Activated CD4-positive, CD25-positive, alpha-beta regulatory T cell (primary cell): ENCODE results near the gene UGCG.
"Not testable (repeated sequence)": the region's sequence is repeated elsewhere in the genome, so short reads cannot be mapped to it uniquely, and the experiment has no call there.

Experiments used
- DNase-seq, 4 experiments: peaks; one replicate each; lab custom pipeline; 2025; lab: John Stamatoyannopoulos, UW

Gene UGCG

DNA sequence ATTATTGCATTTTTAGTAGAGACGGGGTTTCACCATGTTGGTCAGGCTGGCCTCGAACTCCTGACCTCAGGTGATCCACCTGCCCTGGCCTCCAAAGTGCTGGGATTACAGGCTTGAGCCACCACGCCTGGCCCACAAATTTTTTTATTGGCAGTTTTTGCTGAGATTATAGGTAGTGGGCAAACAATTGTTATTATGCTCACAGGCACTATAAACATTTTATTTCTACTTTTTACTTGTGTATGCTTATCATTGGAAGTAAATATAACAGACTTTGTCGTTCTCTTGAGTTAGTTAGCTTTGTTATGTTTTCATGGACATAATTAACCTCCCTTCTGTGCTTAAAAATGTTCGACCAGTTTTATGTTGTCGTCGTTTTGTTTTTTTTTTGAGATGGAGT, 23.9 kb downstream of the UGCG start:
- no peak for DNase-seq

DNA sequence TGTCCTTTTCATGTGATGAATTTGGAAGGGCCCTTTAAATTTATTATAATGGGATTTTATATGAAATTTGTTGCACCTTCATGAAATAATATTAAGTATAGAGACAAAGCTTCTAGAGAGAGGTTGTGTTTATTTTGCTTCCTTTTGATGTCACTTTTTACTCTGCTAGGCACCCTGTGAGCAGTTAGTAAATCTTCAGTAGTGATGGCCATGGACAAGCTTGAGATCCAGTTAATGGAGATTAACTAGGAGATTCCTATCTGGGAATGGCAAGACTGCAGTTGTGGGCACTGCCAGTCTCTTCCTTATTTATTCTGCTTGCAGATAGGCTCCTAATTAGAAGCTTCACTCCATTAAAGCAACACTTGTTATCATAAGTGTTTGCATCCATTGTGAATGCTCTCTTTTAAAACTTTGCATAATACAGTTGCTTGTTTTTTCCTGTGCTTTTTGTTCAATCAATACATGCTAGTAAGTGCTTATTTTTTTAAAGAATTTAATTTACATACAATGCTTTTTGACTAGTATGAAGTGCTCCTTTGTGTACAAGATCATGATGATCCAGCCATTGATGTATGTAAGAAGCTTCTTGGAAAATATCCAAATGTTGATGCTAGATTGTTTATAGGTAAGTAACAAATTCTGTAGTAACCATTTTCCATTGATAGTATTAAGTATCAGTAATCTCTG, 25.9 kb downstream of the UGCG start:
- DNase-seq = no peak

DNA sequence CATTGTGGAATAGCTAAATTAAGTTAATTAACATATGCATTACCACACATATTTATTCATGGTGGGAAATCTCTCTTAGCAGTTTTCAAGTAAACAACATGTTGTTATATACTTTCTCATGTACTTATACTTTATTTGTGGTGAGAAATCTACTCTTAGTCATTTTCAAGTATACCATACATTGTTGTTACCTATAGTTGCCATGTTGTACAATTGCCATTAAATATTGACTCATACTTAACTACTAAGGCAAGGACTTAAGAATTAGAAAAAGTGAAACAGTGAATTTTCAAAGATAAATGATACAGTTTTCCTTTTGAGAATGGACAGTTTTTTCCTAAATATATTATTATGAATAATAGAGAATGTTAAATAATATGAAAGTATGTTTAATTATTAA, 27.7 kb downstream of the UGCG start:
- DNase-seq = no peak

DNA sequence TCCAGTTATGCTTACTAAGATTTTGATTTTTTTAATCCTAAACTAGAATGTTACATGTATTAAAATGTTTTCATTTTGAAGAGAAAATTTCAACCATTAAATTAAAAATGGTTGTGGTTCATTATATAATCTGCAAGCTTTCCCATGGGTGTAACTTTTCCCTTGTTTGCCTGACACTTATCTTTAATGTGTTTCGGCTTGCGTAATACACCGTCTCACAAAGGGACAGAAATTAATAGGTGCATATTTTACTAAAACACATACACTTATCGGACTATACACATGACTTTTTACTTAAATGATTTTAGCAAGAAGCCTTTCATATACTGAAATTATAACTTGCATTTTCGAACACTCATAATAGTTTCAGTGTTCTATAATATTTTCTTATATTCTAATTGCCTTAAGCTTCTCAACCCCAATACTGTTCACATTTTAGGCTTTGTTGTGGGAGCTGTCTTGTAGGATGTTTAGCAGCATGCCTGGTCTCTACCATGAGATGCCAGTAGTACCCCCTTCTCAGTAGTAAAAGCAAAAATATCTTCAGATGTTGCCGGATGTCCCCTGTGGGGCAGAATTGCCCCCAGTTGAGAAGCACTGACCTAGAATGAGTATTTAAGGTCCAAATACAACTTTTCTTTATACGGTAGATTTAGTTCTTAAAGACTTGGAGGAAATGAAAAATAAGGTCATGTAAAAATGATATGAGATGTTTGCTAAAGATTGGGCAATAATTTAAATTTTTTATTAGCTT, 28.6 kb downstream of the UGCG start:
- no peak for DNase-seq

DNA sequence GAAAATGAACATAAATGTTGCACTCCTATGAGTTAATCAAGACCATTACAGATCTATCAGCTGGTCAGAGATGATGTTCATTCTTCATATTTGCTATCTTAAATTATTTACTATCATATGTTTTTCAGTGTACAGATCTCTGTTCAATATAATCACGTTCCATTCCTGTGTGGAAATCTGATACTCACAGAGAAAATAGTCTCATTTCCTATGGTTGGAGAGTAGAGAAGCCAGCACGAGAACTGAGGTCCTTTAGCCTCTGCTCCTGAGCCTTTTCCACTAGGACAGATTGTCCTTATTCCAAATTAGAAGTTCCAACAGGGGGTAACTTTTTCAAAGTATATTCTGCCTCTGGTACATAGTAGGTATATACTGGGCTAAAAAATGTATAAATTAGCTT, 29.2 kb downstream of the UGCG start:
- no peak for DNase-seq

DNA sequence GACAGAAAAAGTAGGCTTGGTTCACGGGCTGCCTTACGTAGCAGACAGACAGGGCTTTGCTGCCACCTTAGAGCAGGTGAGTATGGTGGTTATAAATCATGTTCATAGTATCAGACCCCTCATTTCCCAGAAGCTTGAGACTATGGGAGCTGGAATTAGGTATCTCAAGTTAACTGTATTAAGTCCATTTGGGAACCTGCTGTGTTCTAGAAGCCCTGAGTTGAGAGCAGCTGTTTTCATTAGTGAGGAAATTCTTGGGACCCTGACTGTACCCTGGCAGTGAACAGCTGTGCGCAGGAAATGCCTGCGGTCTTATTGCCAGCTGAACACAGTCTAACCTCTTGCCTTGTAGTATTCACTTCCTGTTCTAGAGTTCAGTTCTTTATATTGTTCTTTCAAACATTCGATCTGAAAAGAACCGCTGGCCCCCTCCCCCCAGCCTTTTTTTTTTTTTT, 29.8 kb downstream of the UGCG start:
- peak in 3 of 4 experiments; percentile 7 to 37 (median 33) for DNase-seq

DNA sequence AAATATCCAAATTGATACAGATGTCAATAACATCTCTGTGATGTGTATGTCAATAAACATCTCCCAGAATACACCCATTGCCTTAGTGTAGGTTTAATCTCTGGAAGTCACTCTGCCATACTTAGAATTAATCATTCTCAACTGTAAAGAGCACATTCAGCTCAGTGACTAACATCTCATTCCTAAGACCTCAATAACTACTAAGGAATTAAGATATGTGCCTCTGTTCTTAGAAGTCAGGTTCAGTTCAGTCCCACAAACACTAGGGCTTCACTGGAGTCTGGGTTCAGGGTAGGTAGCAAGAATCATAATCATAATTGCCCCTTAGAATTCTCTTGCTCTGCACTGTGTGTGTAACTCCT, 31.7 kb downstream of the UGCG start:
- no peak for DNase-seq

DNA sequence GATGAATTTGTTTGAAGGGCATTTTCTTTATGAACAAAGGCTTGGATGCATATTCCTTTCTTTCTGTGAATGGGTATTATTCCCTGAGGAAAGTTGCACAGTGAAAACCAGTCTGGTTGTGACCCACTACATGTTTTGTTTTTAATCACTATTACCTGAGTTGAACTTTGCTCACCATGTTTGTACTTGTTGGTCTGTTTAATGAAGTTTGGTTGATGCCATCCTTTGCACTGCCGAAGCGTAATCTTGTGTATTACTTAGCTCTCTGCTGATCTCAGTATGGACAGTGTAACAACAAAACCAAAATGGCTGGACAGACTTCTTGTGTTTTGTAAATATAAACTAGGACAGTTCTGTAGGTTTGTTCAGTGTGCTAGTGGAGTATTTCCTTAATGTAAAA, 38.1 kb downstream of the UGCG start:
- DNase-seq = no peak

DNA sequence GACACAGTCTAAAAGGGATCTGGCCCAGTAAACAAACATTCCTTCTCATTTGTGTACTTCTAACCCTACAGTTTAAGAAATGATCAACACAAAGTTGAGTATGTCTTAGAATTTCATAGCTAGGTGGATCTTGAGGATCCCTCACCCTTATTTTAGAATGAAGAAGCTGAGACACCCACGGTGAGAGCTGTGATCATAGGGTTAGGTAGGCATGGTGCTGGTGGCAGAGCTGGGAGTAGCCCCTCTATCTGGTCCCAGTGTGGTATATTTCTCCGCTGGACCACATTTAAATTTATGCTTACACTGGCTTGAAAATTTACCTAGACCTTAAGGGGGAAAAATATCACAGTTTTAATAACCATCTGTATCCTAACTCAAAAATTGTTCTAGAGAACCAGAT, 39.8 kb downstream of the UGCG start:
- no peak for DNase-seq

DNA sequence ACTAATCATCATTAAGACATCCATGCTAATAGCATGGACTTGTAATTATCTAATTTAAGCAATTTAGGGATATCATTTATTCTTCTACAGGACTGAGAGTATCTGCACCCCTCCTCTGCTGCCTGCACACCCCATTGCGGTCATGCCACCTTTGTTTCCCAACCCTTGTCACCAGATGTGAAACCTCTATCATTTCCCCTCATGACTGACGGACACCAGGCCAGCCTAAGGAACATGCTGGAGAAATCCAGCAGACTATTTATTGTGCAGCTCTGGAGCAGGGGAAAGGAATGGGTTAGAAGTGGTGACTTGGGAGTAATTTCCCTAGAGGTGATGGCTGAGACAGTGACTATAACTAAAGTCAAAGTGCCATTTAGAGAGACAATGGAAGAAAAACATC, 40.7 kb downstream of the UGCG start:
- no peak for DNase-seq

DNA sequence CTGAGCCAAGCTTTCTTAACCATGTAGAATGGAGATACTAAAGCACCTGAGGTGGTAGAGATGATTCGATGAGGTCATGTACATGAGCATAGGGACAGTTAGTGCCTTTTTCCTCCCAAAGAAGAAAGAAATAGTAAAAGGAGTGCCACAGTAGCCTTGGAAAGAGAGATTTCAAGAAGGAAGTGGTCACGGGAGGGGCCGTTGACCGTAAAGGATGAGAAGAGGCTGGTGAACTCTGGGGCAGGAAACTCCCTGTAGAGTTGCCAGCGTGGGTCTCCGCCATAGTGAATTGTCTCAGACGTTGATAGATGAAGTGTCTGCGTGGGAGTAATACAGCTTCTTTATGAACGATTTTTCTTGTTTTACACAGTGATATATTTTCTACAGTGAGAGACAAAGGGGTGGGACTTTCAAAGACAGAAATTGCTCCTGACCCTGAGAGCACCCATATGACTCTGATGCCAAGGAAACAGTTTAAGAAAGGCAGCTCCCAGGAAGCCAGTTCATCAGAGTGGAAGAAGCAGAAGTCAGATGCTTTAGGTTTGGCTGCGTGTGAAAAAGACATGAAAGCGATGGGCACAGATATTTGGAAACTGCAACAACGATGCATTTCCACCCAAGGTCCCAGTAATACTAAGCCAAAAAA, 41.3 kb downstream of the UGCG start:
- DNase-seq = peak in 1 of 4 experiments; percentile 11

DNA sequence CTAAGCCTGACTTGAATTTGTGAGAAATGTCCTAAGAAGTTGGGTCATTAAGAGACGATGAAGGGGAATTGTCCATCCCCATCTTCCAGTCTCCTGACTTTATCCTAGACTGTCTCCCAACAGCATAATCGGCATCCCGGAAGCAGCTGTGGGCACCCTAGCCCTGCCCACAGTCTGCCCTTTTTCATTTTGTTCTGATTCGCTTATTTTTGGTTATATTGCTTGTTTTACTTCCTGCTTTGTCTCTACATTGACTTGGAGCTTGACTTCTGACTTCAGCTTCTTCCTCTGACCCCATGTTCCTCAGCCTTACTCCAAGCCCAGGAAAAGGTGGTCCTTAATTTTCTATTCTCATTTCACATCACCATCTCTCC, 41.8 kb downstream of the UGCG start:
- no peak for DNase-seq

DNA sequence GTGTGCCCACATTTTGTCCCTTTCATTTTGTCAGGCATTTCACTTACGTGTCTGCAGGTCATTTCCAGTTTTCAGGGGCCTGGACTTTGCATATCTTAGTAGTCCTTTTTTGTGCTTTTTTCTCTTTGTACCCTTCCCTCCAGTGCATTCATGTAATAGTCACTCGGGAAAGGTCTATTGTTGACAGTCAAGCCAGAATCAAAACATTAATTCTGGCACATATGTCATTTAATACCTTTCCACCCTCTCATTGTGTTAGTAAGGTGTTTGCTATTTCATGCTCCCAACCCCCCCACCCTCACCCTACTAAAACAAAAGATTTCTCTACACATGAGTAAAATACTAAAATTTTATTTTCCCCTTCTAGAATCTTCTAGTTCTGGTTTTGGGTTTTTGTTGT, 42.7 kb downstream of the UGCG start:
- DNase-seq = no peak

DNA sequence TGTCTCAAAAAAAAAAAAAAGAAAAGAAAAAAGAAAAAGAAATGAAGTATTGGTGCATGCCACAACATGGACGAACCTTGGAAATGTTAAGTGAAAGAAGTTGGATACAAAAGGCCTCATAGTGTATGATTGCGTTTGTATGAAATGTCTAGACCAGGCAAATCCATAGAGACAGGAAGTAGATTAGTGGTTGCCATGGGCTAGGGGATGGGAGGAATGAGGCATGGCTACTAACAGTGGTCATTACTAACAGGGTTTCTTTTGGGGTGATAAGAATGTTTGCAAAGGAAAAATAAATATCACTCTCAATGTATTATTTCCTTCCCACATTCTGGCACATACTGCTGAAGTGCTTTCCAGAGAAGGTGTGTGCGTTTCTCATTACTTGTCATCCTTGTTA, 44.1 kb downstream of the UGCG start:
- no peak for DNase-seq

DNA sequence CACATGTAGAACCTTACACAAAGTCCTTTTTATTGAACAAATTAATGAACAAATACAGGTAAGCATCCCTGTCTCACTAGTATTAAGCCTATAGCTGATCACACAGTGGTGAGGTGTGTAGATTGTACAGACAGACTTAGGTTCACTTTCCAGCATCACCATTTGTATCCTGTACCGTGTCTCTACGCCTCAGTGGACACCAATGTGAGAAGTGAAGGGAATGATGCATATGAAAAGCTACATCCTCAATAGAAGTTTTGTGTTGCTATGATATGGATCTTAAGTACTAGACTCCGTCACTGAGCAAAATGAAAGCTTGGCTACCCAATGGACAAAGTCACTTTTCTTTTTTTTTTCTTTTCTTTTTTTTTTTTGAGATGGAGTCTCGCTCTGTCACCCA, 46.6 kb downstream of the UGCG start:
- DNase-seq = no peak

DNA sequence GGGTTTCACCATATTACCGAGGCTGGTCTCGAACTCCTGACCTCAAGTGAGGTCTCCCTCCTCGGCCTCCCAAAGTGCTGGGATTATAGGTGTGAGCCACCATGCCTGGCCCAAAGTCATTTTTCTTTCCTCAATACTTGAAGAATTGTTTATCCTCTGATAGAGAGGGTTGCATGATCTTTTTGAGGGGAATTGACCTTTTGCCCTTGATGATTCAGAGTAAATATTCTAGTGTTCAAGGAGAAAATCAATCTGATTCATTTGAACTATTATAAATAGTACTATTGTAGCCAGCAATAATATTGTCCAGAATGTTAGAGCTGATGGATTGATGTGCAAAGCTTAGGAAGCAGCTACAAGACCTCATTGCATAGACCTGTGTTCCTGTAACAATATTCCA, 47.1 kb downstream of the UGCG start:
- no peak for DNase-seq

DNA sequence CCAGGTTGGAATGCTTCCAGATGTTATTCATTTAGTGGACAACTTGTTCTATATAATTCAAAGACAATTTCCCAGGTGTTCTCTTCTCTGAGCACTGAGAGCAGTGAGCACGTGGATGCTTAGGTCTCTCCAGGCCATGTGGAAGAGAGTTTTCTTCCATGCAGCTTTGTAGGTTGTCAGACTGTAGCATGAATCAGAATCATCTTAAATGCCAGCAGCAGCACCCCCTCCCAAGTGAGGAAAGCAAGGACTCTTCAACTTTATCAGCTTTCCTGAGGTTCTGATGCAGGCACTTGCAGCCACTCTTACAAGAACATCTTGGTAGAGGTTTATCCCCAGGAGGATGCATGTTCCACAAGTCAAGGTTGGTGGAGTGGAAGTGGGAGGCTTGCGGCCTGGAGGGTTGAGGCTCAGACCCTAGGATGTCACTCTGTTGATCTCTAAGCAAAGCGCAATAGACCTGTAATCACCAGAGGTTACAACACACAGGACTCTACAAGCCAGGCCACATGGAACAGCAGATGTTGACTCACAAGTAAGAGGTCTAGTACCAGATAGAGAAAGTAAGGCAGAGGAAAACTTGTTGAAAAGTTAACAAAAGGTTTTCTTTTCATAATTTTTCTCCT, 47.7 kb downstream of the UGCG start:
- no peak for DNase-seq

DNA sequence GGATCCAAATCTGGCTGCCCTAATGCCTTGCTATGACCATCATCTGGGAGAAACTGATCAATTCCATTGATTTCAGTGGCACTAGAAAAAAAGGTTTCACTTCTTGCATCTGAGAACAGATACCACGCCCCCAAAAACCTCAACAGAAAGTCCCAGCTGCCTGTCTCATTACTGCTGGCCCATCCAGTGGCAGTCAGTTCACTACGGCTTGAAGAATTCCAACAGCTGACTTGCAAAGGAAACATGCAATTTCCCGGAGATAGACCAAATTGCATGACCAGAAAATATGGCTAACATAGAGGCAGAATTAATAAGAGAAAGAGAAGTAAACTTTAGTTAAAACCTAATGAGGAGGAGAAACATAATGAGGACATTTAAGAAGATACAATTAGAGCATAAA, 48.6 kb downstream of the UGCG start:
- no peak for DNase-seq

DNA sequence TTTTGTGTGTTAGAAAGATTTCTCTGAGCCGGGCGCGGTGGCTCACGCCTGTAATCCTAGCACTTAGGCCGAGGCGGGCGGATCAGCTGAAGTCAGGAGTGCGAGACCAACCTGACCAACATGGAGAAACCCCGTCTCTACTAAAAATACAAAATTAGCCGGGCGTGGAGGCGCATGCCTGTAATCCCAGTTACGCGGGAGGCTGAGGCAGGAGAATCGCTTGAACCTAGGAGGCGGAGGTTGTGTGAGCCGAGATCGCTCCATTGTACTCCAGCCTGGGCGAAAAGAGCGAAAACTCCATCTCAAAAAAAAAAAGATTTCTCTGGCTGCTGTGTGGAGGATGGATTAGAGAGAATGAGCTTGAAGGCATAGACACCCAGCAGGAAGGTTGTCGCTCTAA, 51.5 kb downstream of the UGCG start:
- not testable (repeated sequence) for DNase-seq

DNA sequence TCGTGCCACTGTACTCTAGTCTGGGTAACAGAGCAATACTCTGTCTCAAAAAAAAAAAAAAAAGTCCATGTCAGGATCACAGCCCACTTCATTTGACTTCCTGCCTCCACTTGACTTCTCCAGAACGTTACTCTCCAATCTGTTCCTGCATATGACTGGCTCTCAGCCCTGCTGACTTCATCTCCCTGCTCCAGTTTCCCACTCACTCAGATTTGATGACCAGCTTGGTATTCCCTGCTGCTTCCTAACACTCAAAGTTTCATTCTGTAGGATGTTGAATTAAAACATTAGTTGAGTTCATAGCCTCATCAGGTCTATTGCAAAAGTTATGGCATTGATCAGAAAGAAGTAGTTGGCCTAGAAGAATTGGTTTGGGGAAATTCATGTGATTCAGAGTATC, 52.3 kb downstream of the UGCG start:
- no peak for DNase-seq

DNA sequence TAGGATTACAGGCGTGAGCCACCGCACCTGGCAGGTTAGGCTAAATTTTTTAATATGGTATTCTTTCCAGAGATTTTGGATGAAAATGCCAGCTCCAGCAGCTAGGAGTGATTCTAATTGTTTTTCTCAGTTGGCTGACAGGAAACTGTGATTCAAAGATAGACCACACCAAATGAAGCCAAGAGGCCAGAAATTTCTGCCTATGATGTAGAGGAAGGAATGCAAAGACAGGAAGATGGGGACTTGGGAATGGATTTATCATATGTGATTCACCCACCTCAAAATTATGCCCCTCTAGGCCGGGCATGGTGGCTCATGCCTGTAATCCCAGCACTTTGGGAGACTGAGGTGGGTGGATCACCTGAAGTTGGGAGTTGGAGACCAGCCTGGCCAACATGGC, 53.3 kb downstream of the UGCG start:
- no peak for DNase-seq

DNA sequence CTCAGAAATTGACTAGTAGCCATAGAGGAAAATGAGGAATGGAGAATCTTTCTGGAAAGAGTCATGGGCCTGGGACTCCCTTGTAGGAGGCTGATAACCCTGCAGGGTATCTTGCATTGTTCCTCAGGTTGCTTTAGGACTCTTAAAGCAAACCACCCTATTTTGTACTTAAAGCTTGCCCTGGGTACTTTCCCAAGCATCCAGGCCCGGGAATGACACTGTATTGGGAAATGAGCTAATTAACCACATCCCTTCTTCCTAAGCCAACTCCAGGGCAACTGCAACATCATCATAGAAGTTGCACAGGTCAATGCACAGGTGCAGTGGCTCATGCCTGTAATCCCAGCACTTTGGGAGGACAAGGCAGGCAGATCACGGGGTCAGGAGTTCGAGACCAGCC, 55.9 kb downstream of the UGCG start:
- no peak for DNase-seq

DNA sequence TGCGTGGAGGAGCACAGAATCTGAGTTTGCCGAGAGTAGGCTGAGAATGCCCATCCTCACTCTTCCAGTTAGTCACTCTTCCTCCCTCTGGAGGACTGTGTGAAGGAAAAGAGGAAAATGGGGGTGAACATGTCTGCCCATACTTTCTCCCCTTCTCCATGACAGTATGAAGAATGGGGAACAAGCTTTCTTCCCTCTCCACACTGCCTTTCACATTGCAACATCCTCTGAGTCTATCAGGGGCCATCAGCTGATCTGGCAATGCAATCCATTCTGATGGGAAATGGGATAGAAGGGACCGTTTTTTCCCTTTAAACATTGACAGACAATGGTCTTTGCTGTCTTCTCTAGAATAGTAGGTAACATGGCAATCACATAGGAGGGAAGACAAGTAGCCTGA, 56.8 kb downstream of the UGCG start:
- no peak for DNase-seq
